ENCODE results near the gene KRT72. TPM values are rescaled to one million over a fixed set of nuclear protein-coding genes. Genes with fewer than 3 reads are reported as not detected.

The KRT72 gene
- polyA plus RNA-seq, 3 donors: not detected

- no peak for DNase-seq (ENCODE audit: low read depth in 3 of 3, low spot score in 2 of 3)
Observed at GRCh38 chr12:52630599-52631200, 29.4 kb upstream of the KRT72 start.

- no peak for DNase-seq (ENCODE audit: low read depth in 3 of 3, low spot score in 2 of 3)
Observed at GRCh38 chr12:52630008-52630500, 28.8 kb upstream of the KRT72 start.

DNA sequence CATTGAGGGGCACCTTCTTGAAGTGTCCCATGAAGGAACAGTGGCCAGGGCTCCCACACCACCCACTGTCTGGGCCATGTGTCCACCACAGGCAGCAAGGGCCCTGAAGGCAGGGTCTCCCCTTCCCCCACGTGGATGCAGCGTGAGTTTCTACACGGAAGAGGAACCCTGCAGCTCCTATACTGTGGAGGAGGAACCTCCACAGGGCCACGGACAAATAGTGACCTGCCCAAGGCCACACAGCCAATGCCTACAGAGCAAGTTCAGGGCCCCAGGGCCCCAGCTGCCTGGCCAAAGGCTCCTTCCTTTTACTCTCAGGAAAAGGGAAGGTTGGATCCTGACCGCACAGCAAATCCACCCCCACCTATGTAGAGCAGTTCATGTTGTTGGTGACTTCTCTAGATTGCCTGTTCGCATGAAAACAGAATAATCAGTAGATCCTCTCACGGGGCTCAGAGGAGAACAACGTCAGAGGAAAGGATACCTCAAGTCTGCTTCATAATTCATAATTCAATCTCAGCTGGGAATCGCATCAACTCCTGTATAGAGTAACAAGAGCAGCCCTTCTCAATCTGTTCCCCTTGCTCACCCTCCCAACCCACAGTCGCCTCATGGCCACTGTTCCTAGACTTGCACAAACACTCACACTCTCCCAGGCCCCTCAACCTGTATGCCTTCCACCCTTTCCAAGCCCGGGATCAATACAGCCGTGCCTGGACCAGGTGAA lies 28.2 kb upstream of the KRT72 start:
- no peak for DNase-seq (ENCODE audit: low read depth in 3 of 3, low spot score in 2 of 3)

GRCh38 chr12:52628841-52629240 lies 27.6 kb upstream of the KRT72 start:
- no peak for DNase-seq (ENCODE audit: low read depth in 3 of 3, low spot score in 2 of 3)

DNA sequence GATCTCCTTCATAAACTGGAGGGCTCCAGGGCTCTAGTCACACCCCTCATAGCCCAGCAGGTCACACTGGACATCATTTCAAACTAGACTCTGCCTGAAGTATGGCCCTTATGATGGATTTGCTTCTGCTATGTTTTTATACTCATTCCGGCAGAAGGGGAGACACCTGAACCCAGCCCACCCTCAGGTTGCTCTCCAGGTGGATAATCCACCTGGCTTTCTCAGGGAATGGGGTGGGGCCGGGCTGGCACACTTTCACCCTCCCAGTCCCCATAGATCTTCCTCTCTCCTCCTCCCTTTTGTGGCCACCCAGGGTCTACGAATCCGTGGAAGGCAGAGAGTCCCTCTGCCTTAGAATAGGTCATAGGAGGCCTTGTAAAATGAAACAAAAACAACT lies 26.8 kb upstream of the KRT72 start:
- no peak for DNase-seq (ENCODE audit: low read depth in 3 of 3, low spot score in 2 of 3)

DNA sequence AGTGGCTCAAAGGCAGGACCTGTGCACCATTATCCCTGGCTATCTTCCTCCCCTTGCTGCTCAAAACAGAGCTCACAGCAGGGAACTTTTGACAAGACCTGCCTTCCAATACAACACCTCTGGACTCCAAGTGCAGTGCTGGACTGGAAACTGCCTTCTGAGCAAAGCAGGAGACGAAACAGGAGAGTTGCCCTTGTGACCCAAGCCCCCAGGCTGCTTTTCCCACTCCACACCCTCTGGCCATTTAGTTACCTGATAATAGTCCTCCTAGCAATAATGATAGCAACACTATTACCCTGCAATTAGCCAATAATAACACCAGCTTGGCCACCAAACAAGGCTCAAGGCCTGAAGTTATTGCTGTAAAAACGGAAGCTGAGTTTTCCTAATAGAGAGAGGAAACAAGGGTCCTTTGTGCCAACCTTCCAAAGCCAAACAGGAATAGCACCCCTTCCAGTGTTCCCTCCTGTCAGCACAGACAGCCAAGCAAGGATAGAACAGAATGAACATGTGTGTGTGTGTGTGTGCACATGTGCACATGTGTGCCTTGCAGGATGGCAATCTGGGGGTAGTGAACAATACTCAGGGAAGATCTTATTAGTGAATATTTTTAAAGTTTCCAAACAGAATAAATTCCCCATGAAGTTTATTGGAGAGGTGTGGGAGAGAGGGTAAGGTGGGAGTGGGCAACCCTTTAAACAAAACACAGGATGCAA lies 26.3 kb upstream of the KRT72 start:
- DNase-seq (ENCODE audit: low read depth in 3 of 3, low spot score in 2 of 3): no peak

DNA sequence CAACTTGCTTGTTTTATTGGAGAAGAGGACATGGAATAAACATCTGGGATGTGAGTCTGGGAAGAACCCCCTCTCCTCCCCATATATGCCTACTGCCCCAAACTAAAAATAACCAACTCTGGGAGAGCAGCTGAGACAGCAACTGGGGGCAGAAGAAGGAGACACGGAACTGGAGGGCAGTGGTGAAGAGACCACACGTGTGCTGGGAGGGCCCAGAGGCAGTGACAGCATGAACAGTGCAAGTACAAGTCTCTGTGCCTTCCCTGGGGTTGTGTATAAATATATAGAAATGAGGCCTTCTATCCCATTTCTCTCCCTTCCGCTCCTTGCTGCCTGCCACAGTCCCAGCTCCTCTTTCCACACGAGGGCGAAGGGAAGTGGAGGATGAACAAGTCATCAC lies 21.1 kb upstream of the KRT72 start:
- DNase-seq (ENCODE audit: low read depth in 3 of 3, low spot score in 2 of 3): no peak

DNA sequence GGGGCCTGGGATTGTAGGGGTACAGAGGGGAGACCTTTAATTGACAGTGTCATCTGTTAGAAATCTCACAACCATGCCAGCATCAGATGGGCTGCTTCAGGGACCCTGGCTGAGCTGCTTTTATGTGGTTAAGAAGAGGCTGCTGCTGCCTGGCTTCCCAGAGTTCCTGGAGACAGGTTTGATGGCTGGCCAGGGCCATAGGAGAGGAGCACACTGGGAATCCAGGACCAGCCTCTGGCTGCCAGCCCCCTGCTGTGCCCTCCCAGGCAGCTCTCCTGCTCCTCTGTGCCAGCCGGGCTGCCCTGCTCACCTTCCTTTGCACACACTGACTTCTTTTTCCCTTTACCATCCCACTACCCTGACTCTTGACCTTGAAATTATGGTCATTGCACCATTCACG lies 17.6 kb upstream of the KRT72 start:
- DNase-seq (ENCODE audit: low read depth in 3 of 3, low spot score in 2 of 3): no peak

DNA sequence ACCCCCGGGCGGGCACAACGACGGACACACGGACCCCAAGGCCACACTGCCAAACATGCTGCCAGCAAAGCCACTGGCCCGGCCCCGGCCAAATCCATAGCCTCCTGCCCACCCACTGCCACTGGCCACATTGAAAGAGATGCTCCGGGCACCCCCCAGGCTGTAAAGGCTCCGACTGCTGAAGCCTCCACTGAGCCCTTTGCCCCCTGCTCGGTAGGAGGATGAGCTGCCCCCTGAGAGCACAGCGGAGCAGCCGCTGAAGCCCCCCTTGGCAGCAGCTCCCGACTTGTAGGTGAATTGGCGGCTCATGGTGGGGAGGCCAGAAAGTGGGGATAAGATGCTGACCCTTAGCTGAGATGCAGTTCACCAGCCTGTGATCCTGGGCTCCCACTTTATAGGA lies 17.0 kb upstream of the KRT72 start, which contains the start of gene KRT73:
KRT73 (minus strand) TSS at position 344 of the 400 bp plus-strand sequence; CDS start at position 309, 35 bp downstream.
- no peak for DNase-seq (ENCODE audit: low read depth in 3 of 3, low spot score in 2 of 3)

DNA sequence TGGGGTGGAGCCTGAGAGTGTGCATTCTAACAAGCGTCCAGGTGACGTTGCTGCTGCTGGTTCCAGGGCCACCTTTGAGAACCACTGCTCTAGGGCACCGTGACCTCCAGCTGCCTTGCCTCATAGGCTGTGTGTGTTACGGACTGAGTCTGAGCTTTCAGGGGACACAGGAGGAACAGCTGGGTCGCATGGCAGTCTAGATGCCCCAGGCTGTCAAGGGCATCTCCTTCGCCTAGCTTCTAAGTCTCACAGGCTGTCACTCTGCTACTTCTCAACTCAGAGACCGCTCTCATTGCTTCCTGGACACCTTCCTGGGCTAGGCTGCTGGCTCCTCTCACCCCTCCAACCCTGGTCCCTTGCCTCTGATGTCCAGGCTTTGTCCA lies 16.1 kb upstream of the KRT72 start:
- no peak for DNase-seq (ENCODE audit: low read depth in 3 of 3, low spot score in 2 of 3)

DNA sequence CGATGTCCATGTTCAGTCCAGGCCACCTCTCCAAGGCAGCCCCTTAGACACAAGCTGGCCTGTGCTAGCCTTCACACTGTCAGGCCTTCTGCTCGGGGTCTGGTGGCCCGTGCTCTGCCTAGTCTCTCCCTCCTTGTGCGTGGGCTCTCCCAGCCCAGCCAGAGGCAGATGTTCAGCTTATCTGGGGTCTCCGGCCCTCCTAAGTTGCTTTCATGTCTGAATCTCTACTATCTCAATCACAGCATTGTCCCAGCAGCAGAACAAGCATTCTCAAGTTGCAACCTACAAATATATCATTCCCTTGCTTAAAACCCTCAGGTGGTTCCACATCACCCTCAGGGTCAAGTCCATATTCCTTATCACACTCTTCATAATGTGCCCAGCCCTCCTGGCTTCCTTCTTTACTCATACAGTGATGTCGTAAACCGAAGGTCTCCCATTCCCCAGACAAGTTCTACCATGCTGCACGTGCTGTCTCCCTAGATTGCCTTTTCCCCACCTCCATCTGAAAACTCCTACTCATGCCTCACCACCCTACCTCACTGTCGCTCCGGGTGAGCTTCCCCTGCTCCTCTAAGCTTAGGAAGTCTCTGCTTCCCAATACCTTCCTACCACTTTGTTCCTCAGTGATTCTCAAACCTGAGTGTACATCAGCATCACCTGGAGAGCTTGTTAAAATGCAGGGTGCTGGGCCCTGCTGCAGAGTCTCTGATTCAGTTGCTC lies 15.6 kb upstream of the KRT72 start:
- DNase-seq (ENCODE audit: low read depth in 3 of 3, low spot score in 2 of 3): no peak

- no peak for DNase-seq (ENCODE audit: low read depth in 3 of 3, low spot score in 2 of 3)
Observed at GRCh38 chr12:52615912-52616311, 14.6 kb upstream of the KRT72 start.

- DNase-seq (ENCODE audit: low read depth in 3 of 3, low spot score in 2 of 3): no peak
Observed at GRCh38 chr12:52615208-52615868, 14.1 kb upstream of the KRT72 start.

DNA sequence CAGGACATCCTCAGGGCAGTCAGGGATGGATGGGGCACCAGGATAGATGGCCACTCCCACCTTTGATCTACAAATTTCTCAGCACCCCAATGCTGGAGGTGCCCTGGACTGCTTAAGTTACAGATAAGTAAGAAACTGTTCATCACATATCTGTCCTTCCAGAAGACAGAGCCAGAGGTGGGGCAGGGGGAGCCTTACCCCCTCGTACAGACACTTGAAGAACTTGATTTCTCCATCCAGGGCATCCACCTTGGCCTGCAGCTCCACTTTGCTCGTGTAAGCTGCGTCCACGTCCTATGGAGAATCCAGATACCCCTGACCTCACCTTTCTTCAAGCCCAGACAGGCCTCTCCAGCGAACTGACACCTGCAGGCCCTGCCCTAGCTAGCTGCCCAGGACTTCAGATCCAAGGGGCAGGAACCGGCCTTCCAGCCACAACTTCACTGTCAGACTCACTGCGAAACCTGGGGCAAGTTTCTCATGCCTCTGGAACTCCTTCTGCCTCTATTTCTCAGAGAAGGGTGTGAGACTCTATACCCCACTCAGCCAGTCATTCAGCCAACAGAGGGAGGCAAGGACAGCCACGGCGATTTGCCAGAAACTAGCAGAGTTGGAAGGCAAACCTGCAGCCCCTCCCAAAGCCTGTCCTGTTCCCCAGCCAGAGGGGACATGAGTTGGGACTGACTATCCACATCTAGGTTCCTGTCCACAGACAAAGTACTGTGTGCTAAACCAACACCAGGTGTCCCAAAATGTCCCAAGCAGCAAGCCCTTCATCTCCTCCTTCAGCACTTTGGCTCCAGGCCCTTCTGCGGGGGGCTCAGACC lies 13.3 kb upstream of the KRT72 start:
- no peak for DNase-seq (ENCODE audit: low read depth in 3 of 3, low spot score in 2 of 3)

GRCh38 chr12:52613384-52614030 lies 12.2 kb upstream of the KRT72 start:
- DNase-seq (ENCODE audit: low read depth in 3 of 3, low spot score in 2 of 3): no peak

DNA sequence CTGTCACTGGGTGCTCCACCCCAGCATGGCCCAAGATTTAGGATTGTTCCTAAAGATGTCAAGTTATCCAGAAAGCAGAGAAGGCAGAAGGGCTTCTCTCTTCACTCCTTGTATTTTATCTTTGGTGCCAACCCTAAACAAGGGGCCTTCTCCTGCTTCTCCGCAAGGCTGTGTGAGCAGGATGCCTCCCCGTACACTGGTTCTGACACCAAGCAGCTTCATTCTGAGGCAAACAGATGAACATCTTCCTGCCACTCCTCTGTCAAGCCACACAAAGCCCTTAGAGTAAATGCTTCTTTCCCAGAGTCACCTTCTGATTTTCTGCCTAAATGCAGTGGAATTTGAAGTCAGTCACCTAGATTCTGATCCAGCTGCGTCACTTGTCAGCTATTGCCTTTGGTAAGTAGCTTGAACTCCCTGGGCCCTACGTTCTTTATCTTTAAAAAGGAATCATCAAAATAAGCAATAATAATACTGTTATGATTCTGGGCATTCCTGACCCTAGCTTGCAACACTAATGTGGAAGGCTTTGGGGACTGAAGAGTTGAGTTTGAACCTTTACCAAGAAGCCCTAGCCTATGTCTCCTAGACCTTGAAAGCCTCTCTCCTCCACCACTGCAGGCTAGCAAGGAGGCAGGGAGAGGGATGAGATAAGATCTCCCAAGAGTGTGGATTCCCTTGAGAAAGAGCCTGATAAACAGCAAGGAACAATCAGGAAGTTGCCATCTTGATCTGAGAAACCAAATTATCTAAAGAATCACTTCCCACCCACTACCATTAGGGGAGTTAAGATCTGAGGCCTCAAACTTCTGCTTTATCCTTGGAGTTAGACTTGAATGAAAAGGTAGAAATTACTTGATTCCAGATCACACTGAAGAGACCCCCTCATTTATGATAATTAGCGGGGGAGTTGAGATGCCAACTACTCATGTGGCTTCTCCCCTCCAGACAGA lies 11.4 kb upstream of the KRT72 start:
- DNase-seq (ENCODE audit: low read depth in 3 of 3, low spot score in 2 of 3): no peak

DNA sequence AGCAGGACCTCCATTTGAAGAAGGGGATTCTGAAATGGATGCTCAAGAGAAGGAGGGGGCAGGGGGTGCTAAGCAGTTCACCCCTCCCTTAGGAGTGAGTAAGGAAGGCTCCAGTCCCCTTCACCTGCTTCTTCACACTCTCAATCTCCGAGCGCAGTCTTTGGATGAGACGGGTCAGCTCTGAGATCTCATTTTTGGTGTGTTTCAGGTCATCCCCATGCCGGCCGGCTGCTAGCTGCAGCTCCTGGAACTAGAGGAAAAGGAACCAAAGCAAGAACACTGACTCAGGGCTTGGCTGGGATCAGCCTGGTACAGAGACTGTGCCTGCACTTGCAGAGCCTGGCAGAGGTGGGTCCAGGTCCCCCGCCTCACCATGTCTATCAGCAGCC lies 9.8 kb upstream of the KRT72 start:
- DNase-seq (ENCODE audit: low read depth in 3 of 3, low spot score in 2 of 3): no peak

Measured in right renal cortex interstitium (tissue), 3 donors.